Fibroblast of villous mesenchyme (primary cell): ENCODE results near the gene SMARCD1. TPM values are rescaled to one million over a fixed set of nuclear protein-coding genes. Genes with fewer than 3 reads are reported as not detected.

ENCODE experiments used
- DNase-seq: peaks from one replicate; pipeline ENCODE4 v3.0.0-alpha.2; 2010; ENCODE audit warnings: low read depth
- H3K4me3 ChIP-seq: 2 replicates; pipeline ENCODE4 v1.5.1; 2011; ENCODE audit warnings: low read depth, mild to moderate bottlenecking, low read length
- CTCF ChIP-seq: IDR thresholded peaks from 2 replicates; pipeline ENCODE4 v1.5.1; 2012; ENCODE audit warnings: low read depth, mild to moderate bottlenecking, low read length; ENCODE audit not compliant: insufficient read depth
- total RNA-seq: library from RNA; depleted of rRNA; stranded (reverse); fragments of >200 nt; gene quantifications from 2 replicates; pipeline ENCODE4 v1.2.3, GENCODE V29; 2012

SMARCD1 gene
- total RNA-seq, 1 donor = 60.9 TPM

- DNase-seq = no peak
- H3K4me3 ChIP-seq = no peak overlapping the region
- no peak for TF ChIP-seq CTCF
Observed at GRCh38 chr12:50149311-50149710, 64.2 kb downstream of the SMARCD1 start.

Other genes starting within 250 kb of the SMARCD1 start
- 2.9 and 3.5 TPM in 2 replicates for gene BCDIN3D, start 242.2 kb upstream of the SMARCD1 start, total RNA-seq
- gene FAIM2, start 181.4 kb upstream of the SMARCD1 start, total RNA-seq = 3.0 and 3.9 TPM in 2 replicates
- not detected in 2 replicates for gene AQP2, start 134.6 kb upstream of the SMARCD1 start, total RNA-seq
- gene AQP5, start 123.5 kb upstream of the SMARCD1 start, total RNA-seq = not detected in 2 replicates
- not detected in 2 replicates for gene AQP6, start 112.4 kb upstream of the SMARCD1 start, total RNA-seq
- 36.1 and 69.1 TPM in 2 replicates for gene RACGAP1, start 59.8 kb upstream of the SMARCD1 start, total RNA-seq
- 1.3 and 1.6 TPM in 2 replicates for gene ASIC1, start 27.7 kb upstream of the SMARCD1 start, total RNA-seq
- gene GPD1, start 18.7 kb downstream of the SMARCD1 start, total RNA-seq = under 0.01 TPM in 1 of 2 replicates, not detected in the other
- gene COX14, start 26.9 kb downstream of the SMARCD1 start, total RNA-seq = 36.7 and 40.3 TPM in 2 replicates
- 29.6 and 40.2 TPM in 2 replicates for gene CERS5, start 82.0 kb downstream of the SMARCD1 start, total RNA-seq
- gene LIMA1, start 198.2 kb downstream of the SMARCD1 start, total RNA-seq = 188 and 377 TPM in 2 replicates